ENCODE results near the gene UTP15.
A peak's percentile ranks its signal among the peaks of the same experiment; 100 is the strongest.

Gene UTP15

GRCh38 chr5:73625372-73625943 is 59.9 kb downstream of the UTP15 start:
- no peak for DNase-seq

DNA sequence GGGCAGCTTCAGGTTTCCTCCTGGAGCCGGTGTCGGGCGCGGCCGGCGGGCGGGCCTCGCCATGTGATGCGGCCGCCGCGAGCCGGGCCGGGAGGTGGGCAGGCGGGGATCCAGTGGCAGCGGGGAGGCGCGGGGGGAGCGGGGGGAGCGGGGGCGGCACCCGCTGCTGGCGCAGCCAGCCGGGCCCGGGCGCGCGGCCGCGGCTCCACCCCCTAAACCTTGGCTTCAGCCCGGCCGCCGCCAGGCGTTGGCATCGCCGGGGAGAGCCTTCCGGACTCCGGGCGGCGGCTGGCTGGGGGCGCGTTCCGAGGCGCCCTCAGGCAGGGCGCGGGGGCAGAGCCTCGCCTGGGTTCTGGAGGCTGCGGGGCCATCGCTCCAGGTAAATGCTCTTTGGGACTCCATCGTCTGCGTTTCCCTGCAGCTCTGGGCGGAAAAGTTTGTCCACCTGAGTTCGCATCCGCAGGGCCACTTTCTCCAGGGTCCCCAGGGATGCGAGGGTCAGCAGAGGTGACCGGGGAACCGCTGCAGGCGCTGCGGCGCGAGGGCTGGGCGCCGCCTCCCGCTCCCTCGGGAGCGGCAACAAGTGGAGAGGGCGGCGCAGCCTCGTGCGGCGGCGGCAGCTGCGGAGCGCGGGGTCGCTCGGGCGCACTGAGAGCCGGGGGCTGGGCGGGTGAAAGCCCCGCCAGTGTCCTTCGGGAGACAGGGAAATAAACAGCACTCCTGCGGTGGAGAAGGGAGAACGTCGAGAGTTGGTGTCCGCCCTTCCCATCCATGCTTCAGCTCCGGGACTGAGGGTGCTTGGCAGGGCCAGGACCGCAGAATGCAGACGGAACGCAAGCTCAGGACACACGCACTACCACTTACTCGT is 60.6 kb downstream of the UTP15 start, which contains the start of gene ARHGEF28:
Gene ARHGEF28, plus strand, starts transcription at position 253 of the 868 bp plus-strand sequence. CDS start 58,656 bp downstream, outside the sequence.
- DNase-seq: peak; percentile 28

GRCh38 chr5:73626814-73627313 is 61.3 kb downstream of the UTP15 start:
- no peak for DNase-seq

GRCh38 chr5:73629456-73629855 is 63.9 kb downstream of the UTP15 start:
- DNase-seq: no peak

- DNase-seq: no peak
These were observed 65.2 kb downstream of the UTP15 start for GRCh38 chr5:73630765-73631164.

DNA sequence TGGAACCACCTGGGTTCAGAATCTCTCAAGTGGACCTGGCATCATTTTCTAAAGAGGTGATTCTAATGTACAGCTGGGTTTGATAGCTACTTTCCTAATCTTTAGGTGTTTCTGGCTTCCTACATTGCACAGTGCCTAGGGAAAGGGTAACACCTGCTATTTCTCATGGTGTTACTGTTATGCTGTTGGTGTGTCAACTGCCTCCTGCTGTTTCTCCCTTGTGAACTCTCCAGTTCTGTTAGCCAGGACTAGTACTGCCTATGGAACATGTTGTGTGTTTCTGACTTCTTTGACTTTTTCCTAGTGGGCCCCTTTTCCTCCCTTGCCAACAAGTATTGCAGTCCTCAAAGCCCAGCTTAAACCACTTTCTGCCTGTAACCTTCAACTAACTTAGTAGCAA is 66.0 kb downstream of the UTP15 start:
- DNase-seq: no peak
